Effector memory CD4-positive, alpha-beta T cell (primary cell): Measurements from ENCODE around the gene SLC6A17.

Experiments
- DNase-seq, 3 donors: peaks; one replicate each; pipeline ENCODE4 v3.0.0-alpha.2; 2020
- H3K27ac ChIP-seq: 2 replicates; pipeline ENCODE4 v1.7.0; 2013; ENCODE audit warnings: mild to moderate bottlenecking, low read length, moderate library complexity; ENCODE audit not compliant: insufficient read depth, poor library complexity, severe bottlenecking
- H3K27me3 ChIP-seq: replicated peaks from 2 replicates; pipeline ENCODE4 v1.7.0; 2013; ENCODE audit warnings: mild to moderate bottlenecking, low read length; ENCODE audit not compliant: insufficient read depth, control insufficient read depth, poor library complexity, severe bottlenecking
- H3K36me3 ChIP-seq: 2 replicates; pipeline ENCODE4 v1.7.0; 2013; ENCODE audit warnings: mild to moderate bottlenecking, low read length, moderate library complexity; ENCODE audit not compliant: control insufficient read depth, insufficient read depth
- H3K4me1 ChIP-seq: 2 replicates; pipeline ENCODE4 v1.7.0; 2013; ENCODE audit warnings: low read length, mild to moderate bottlenecking; ENCODE audit not compliant: control insufficient read depth, insufficient read depth, poor library complexity, severe bottlenecking
- H3K4me3 ChIP-seq: 2 replicates; pipeline ENCODE4 v1.7.0; 2013; ENCODE audit warnings: low read length, low read depth, mild to moderate bottlenecking; ENCODE audit not compliant: insufficient read depth, poor library complexity, severe bottlenecking
- H3K9me3 ChIP-seq: 2 replicates; pipeline ENCODE4 v1.7.0; 2013; ENCODE audit warnings: mild to moderate bottlenecking, low read length, moderate library complexity; ENCODE audit not compliant: control insufficient read depth

The SLC6A17 gene

DNA sequence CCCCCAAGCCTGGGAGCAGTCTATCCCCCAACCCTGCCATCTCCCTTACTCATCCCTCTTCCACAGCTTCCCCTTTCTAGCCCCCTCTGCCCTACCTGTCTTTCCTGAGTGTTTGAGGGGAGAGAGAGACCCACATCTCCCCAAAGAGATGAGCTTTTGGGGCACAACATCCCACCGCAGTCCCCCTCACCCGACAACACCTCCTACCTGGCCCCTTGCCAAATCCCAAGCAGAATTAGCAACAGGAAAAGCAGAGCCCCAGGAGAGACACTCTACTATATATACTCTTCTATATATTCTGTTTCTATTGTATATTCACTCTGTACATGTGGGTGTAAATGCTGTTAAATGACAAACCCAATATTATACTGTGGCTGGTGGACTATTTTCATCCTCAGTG, 49.9 kb downstream of the SLC6A17 start:
- H3K27me3 ChIP-seq: no peaks in the 10 kb centered on the region
- no peak for DNase-seq

GRCh38 chr1:110200666-110201065, 50.4 kb downstream of the SLC6A17 start:
- no peaks in the 10 kb centered on the region for H3K27me3 ChIP-seq
- no peak overlapping the region for H3K27ac ChIP-seq
- H3K36me3 ChIP-seq: no peaks in the 10 kb centered on the region
- DNase-seq: no peak
- H3K9me3 ChIP-seq: no peaks in the 10 kb centered on the region
- H3K4me3 ChIP-seq: no peak overlapping the region
- H3K4me1 ChIP-seq: peaks cover 6% of the 10 kb centered on the region

More for the DNA sequence above, 49.9 kb downstream of the SLC6A17 start:
- Histone ChIP-seq H3K27ac (no peak overlapping the region), H3K9me3 (no peaks in the 10 kb centered on the region), H3K36me3 (no peaks in the 10 kb centered on the region), H3K4me1 (peaks cover 6% of the 10 kb centered on the region), H3K4me3 (no peak overlapping the region)

DNA sequence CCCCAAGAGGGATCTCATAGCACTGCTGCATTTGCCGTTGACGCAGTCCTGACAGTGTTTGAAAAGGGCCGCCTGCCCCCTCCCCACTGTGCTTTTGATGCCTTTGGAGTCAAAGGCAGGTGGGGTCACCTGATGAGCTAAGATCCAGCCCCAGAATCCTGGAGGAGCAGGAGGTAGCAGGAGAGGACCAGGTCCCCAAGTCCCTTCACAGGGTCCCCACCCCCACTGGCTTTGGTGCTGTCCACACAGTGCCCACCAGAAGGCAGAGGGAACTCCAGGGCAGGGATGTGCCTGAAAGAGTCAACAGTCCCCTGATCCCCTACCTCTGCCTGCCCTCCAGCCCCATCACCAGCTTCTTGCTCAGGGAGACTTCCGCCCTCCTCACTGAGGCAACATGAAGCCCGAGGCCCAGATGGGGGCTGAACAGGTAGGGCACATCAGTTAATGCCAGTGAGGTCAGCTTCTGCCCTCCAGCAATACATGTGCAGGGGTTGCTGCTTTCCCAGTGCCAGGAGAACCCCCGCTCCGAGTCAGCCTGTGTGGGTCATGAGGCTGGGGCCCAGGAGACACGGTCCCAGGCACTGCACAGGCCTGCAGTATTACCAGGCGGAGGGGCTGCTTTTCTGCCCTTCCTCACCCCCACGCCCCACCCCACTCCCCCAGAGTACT, 51.0 kb downstream of the SLC6A17 start:
- no peak overlapping the region for H3K4me3 ChIP-seq
- no peak for DNase-seq

GRCh38 chr1:110203021-110203661, 52.8 kb downstream of the SLC6A17 start:
- Histone ChIP-seq H3K27ac (no peak overlapping the region), H3K9me3 (no peaks in the 10 kb centered on the region), H3K4me1 (peaks cover 15% of the 10 kb centered on the region), H3K36me3 (no peaks in the 10 kb centered on the region), H3K4me3 (no peak overlapping the region), H3K27me3 (no peaks in the 10 kb centered on the region)
- peak; percentile 28 to 58 (median 29) for DNase-seq

More for the DNA sequence above, 51.0 kb downstream of the SLC6A17 start:
- Histone ChIP-seq H3K27ac (no peak overlapping the region), H3K27me3 (no peaks in the 10 kb centered on the region), H3K36me3 (no peaks in the 10 kb centered on the region), H3K4me1 (peaks cover 6% of the 10 kb centered on the region), H3K9me3 (no peaks in the 10 kb centered on the region)

- Histone ChIP-seq H3K36me3 (no peaks in the 10 kb centered on the region), H3K4me1 (peaks cover 24% of the 10 kb centered on the region), H3K27ac (no peak overlapping the region), H3K4me3 (no peak overlapping the region), H3K27me3 (no peaks in the 10 kb centered on the region), H3K9me3 (no peaks in the 10 kb centered on the region)
- DNase-seq: no peak
Observed at GRCh38 chr1:110205156-110205555, 54.9 kb downstream of the SLC6A17 start.

GRCh38 chr1:110205591-110206155, 55.4 kb downstream of the SLC6A17 start:
- Histone ChIP-seq H3K36me3 (no peaks in the 10 kb centered on the region), H3K4me1 (peaks cover 24% of the 10 kb centered on the region), H3K27ac (no peak overlapping the region), H3K27me3 (no peaks in the 10 kb centered on the region), H3K9me3 (no peaks in the 10 kb centered on the region), H3K4me3 (no peak overlapping the region)
- DNase-seq: no peak

DNA sequence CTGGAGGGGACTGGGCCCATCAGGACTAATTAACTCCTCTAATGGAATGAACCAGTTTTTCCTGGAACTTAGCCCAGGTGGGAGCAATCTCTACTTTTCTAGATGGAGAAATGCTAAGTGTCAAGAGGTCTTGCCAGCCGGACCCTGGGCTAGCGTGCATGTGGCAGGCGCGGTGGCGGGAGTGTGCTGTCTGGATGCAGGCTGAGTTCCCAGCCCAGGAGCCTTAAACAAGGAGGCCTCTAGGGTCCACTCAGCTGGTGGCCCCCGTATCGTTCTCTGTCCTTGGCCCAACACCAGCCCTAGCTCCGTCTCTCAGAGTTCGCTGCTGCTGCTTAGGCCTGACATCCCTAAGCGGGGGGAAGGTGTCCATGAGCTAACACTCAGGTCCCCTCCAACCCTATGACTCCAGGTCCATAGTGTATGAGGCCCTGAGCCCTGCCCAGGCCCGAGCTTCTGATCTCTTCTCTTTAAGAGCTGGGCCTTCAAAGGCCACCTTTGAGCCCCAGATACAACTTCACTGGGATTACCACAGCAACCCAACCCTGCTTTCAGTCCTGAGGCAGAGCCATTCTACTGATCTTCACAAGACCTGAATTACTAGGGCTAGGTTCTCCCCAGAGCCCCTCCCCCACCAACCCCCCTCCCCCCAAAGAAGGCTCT, 56.1 kb downstream of the SLC6A17 start:
- Histone ChIP-seq H3K4me3 (no peak overlapping the region), H3K9me3 (no peaks in the 10 kb centered on the region), H3K27ac (no peak overlapping the region), H3K36me3 (no peaks in the 10 kb centered on the region), H3K4me1 (peaks cover 28% of the 10 kb centered on the region), H3K27me3 (no peaks in the 10 kb centered on the region)
- DNase-seq: no peak

GRCh38 chr1:110207831-110208230, 57.5 kb downstream of the SLC6A17 start:
- Histone ChIP-seq H3K4me1 (peaks cover 37% of the 10 kb centered on the region), H3K36me3 (no peaks in the 10 kb centered on the region), H3K27ac (no peak overlapping the region), H3K9me3 (no peaks in the 10 kb centered on the region), H3K27me3 (no peaks in the 10 kb centered on the region), H3K4me3 (no peak overlapping the region)
- peak; percentile 48 to 55 (median 54) for DNase-seq

DNA sequence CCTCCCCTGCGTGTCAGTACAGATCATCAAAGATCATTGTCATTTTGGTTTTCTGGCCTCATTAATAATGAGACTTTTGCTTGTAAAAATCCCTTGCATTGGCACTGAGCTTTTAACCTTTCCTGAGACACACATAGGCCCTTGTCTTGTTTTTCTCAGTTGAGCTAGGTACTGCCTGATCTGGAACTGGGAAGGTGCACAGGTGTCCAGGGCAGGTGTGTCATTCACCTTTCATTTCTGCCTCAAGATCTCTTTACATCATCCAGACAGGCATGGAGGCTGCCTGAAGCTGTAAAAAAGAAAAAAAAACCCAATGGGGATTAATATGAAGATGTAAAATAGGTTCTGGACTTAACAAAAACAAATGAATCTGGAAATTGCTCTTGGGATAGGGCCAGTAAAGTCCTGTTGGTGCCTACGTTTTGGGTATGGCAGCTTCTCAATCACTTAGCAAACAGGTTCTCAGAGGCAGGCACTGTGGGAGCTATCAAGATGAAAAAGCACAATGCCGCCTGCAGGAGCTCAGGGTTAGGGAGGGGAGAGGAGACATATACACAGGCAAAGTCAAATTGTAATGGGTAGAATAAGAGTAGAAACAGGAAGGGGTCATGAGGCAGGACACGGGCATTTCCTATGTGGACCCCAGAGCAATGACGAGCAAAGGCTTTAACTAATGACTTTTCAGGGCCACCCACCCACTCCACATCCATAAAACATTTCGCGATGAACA, 58.8 kb downstream of the SLC6A17 start:
- H3K4me3 ChIP-seq: no peak overlapping the region
- no peaks in the 10 kb centered on the region for H3K36me3 ChIP-seq
- H3K27ac ChIP-seq: peak overlapping the region; percentile 72
- no peaks in the 10 kb centered on the region for H3K9me3 ChIP-seq
- no peaks in the 10 kb centered on the region for H3K27me3 ChIP-seq
- no peak for DNase-seq
- H3K4me1 ChIP-seq: peaks cover 31% of the 10 kb centered on the region
